ENCODE results near the gene DGKB.

The DGKB gene

GRCh38 chr7:14902589-14903067, at the start of gene DGKB:
DGKB (minus strand) TSS chr7:14902751.
- DNase-seq, result no peak

GRCh38 chr7:14950013-14950412, 47.5 kb upstream of the DGKB start:
- DNase-seq, result no peak

GRCh38 chr7:14938181-14938580, 35.6 kb upstream of the DGKB start:
- DNase-seq, result no peak

- peak; percentile 1 to 33 (median 16) for DNase-seq
Measured at GRCh38 chr7:14937581-14937980, 35.0 kb upstream of the DGKB start.

GRCh38 chr7:14936554-14936953, 34.0 kb upstream of the DGKB start:
- DNase-seq, result no peak

GRCh38 chr7:14934839-14935238, 32.3 kb upstream of the DGKB start:
- no peak for DNase-seq

- DNase-seq, result no peak
Measured at GRCh38 chr7:14931511-14932215, 29.1 kb upstream of the DGKB start.

- no peak for DNase-seq
Measured at GRCh38 chr7:14924398-14924797, 21.8 kb upstream of the DGKB start.

- DNase-seq, result no peak
Measured at GRCh38 chr7:14911077-14911476, 8.5 kb upstream of the DGKB start.

GRCh38 chr7:14908697-14909096, 6.1 kb upstream of the DGKB start:
- DNase-seq, result no peak

- no peak for DNase-seq
Measured at GRCh38 chr7:14905764-14906163, 3.2 kb upstream of the DGKB start.

GRCh38 chr7:14900051-14900450, 2.5 kb downstream of the DGKB start:
- no peak for DNase-seq

- no peak for DNase-seq
Measured at GRCh38 chr7:14899030-14899429, 3.5 kb downstream of the DGKB start.

- DNase-seq, result no peak
Measured at GRCh38 chr7:14896461-14896860, 6.1 kb downstream of the DGKB start.

GRCh38 chr7:14894826-14895225, 7.7 kb downstream of the DGKB start:
- DNase-seq, result no peak

- DNase-seq, result no peak
Measured at GRCh38 chr7:14892961-14893360, 9.6 kb downstream of the DGKB start.

- DNase-seq, result no peak
Measured at GRCh38 chr7:14891289-14891688, 11.3 kb downstream of the DGKB start.

- DNase-seq, result no peak
Measured at GRCh38 chr7:14888962-14889361, 13.6 kb downstream of the DGKB start.

GRCh38 chr7:14886533-14886932, 16.0 kb downstream of the DGKB start:
- no peak for DNase-seq

- DNase-seq, result no peak
Measured at GRCh38 chr7:14875941-14876587, 26.5 kb downstream of the DGKB start.

GRCh38 chr7:14871880-14872279, 30.7 kb downstream of the DGKB start:
- no peak for DNase-seq

- no peak for DNase-seq
Measured at GRCh38 chr7:14870394-14870793, 32.2 kb downstream of the DGKB start.

GRCh38 chr7:14868937-14869336, 33.6 kb downstream of the DGKB start:
- no peak for DNase-seq

GRCh38 chr7:14861456-14861855, 41.1 kb downstream of the DGKB start:
- DNase-seq, result no peak

- DNase-seq, result no peak
Measured at GRCh38 chr7:14859267-14859666, 43.3 kb downstream of the DGKB start.
